OCI-LY3 (cell line): ENCODE measurements around the gene STRADA.

ENCODE experiments used
- H2AFZ ChIP-seq: fragments of 200-600, 300-600 bp; shearing (Covaris generic); 2 replicates; pipeline ENCODE4 v1.6.0; 2014; ENCODE audit warnings: antibody characterized with exemption, low read depth, low read length
- H3K27ac ChIP-seq: fragments of 200-600, 300-600 bp; sonication (generic); 2 replicates; pipeline ENCODE4 v1.5.1; 2014; ENCODE audit warnings: mild to moderate bottlenecking, low read length, moderate library complexity, mixed read lengths
- H3K27me3 ChIP-seq: fragments of 200-600, 300-600 bp; sonication (generic); 2 replicates; pipeline ENCODE4 v1.6.1; 2014; ENCODE audit warnings: low read depth, low read length, mixed read lengths
- H3K36me3 ChIP-seq: fragments of 200-600, 300-600 bp; sonication (generic); replicated peaks from 2 replicates; pipeline ENCODE3; 2014; ENCODE audit warnings: low read depth, low read length, mixed read lengths
- H3K4me1 ChIP-seq: fragments of 300-600, 200-600 bp; sonication (generic); 2 replicates; pipeline ENCODE4 v1.6.1; 2014; ENCODE audit warnings: low read length, mixed read lengths
- H3K4me2 ChIP-seq: fragments of 200-600, 300-600 bp; sonication (generic); 2 replicates; pipeline ENCODE4 v1.6.1; 2014; ENCODE audit warnings: low read length, mixed read lengths
- H3K4me3 ChIP-seq: fragments of 300-600, 200-600 bp; sonication (generic); 2 replicates; pipeline ENCODE4 v1.5.1; 2014; ENCODE audit warnings: antibody characterized with exemption, mild to moderate bottlenecking, low read length, moderate library complexity
- H3K79me2 ChIP-seq: fragments of 300-600, 200-600 bp; shearing (Covaris generic); 2 replicates; pipeline ENCODE4 v1.6.1; 2014; ENCODE audit warnings: mild to moderate bottlenecking, low read length, mixed read lengths
- H3K9ac ChIP-seq: fragments of 300-600, 200-600 bp; shearing (Covaris generic); 2 replicates; pipeline ENCODE4 v1.6.0; 2014; ENCODE audit warnings: mild to moderate bottlenecking, low read length, moderate library complexity
- H3K9me3 ChIP-seq: fragments of 200-600, 300-600 bp; shearing (Covaris generic); 2 replicates; pipeline ENCODE4 v1.6.1; 2014; ENCODE audit warnings: low read length, mixed read lengths; ENCODE audit not compliant: insufficient read depth
- H4K20me1 ChIP-seq: fragments of 200-600, 300-600 bp; sonication (generic); 2 replicates; pipeline ENCODE4 v1.6.1; 2016; ENCODE audit warnings: low read length, mixed read lengths; ENCODE audit not compliant: insufficient read depth
- EZH2phosphoT487 ChIP-seq: fragments of 200-600 bp; shearing (Covaris generic); IDR thresholded peaks from 2 replicates; pipeline ENCODE4 v1.6.1; 2018; ENCODE audit warnings: antibody characterized with exemption, mixed run types, low read depth
- TF ChIP-seq, protein P1 (sequence below): fragments of 200-600, 300-600 bp; sonication (generic); IDR thresholded peaks from 2 replicates; pipeline ENCODE4 v1.5.1; 2014; ENCODE audit warnings: antibody characterized with exemption, low read length, low read depth

Gene STRADA

DNA sequence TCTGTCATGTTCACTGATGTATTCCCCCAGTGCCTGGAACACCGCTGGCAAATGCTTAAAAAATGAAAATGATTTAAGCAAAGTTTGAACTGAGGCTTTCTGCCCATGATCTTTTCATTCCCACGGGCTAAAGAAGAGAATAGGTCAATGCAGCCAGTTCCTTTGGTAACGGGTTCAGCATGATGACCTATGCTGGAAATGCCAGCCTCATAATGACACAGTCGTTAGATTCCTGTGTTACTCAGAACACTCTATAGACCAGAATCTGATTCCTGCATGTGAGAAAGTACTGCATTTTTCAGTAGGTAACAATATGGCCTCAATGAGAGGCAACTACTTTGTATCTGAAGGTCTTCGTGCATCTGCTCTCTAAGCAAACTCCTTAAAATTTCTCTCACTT, 22.6 kb downstream of the STRADA start:
- H3K9ac ChIP-seq: no peak overlapping the region
- no peak overlapping the region for H3K4me3 ChIP-seq
- TF ChIP-seq, protein P1, sequence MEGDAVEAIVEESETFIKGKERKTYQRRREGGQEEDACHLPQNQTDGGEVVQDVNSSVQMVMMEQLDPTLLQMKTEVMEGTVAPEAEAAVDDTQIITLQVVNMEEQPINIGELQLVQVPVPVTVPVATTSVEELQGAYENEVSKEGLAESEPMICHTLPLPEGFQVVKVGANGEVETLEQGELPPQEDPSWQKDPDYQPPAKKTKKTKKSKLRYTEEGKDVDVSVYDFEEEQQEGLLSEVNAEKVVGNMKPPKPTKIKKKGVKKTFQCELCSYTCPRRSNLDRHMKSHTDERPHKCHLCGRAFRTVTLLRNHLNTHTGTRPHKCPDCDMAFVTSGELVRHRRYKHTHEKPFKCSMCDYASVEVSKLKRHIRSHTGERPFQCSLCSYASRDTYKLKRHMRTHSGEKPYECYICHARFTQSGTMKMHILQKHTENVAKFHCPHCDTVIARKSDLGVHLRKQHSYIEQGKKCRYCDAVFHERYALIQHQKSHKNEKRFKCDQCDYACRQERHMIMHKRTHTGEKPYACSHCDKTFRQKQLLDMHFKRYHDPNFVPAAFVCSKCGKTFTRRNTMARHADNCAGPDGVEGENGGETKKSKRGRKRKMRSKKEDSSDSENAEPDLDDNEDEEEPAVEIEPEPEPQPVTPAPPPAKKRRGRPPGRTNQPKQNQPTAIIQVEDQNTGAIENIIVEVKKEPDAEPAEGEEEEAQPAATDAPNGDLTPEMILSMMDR: no peak
- TF ChIP-seq EZH2phosphoT487: no peak
- no peak overlapping the region for H2AFZ ChIP-seq
- no peak overlapping the region for H3K27ac ChIP-seq
- no peak overlapping the region for H3K4me2 ChIP-seq
- no peaks in the 10 kb centered on the region for H3K9me3 ChIP-seq
- no peaks in the 10 kb centered on the region for H3K4me1 ChIP-seq
- H3K79me2 ChIP-seq: no peaks in the 10 kb centered on the region
- H3K27me3 ChIP-seq: no peaks in the 10 kb centered on the region
- H4K20me1 ChIP-seq: no peaks in the 10 kb centered on the region
- H3K36me3 ChIP-seq: peaks cover 7% of the 10 kb centered on the region

DNA sequence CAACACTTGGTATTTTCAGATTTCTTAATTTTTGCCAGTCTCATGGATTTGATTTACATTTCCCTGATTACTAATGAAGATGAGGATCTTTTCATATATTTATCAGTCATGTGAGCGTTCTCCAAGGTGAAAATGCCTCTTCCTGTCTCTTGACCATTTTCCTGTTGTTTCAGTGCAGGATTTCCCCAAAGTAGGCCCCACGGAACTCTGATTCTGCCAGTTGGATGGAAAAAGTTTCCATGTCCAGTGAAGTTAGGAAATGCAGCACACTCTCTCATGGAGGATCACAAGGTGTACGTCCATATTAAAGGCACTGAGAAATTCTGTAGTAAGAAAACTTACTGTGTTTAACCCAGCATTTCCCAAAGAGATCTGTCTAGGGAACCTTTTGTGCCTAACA, 25.2 kb downstream of the STRADA start:
- Histone ChIP-seq H2AFZ (no peak overlapping the region), H4K20me1 (no peaks in the 10 kb centered on the region), H3K79me2 (no peaks in the 10 kb centered on the region), H3K9me3 (no peaks in the 10 kb centered on the region), H3K4me3 (no peak overlapping the region), H3K4me2 (no peak overlapping the region), H3K27ac (no peak overlapping the region), H3K27me3 (no peaks in the 10 kb centered on the region), H3K9ac (no peak overlapping the region), H3K4me1 (no peaks in the 10 kb centered on the region), H3K36me3 (peaks cover 9% of the 10 kb centered on the region)
- TF ChIP-seq, protein P1: no peak
- TF ChIP-seq EZH2phosphoT487: no peak

DNA sequence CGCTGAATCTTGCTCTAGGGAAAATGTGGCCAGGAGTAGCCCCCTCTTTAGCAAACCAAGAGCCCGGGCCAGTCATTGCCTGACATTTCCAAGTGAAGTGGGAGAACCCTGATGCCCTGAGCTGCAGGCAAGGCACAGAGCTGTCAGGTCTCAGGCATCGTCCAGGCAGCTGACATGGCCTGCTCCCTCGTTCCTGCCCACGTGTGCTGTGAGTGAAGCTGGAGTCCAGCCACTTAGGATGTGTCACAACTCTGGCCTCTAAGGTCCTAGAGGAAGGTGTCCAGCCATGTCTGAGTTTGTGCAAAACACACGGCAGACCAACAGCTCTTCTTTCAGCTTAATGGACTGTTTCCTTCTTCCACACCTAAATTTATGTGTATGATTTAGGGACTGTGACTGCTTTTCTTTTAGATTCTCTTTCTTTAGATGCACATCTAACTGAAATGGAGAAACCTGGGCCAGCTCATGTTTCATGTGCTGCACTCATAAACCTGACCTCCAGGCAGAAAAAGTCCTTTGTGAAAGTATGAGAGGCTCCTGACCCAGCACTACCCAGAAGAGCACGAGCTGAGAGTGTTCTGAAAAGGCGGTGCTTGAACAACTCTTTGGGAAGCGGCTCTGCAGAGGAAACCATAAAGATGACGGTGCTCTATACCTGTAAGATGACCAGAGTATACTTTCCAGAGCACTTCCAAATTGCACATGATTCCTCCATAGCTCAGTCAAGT, 26.9 kb downstream of the STRADA start:
- Histone ChIP-seq H3K9me3 (no peaks in the 10 kb centered on the region), H3K27me3 (no peaks in the 10 kb centered on the region), H4K20me1 (no peaks in the 10 kb centered on the region), H3K79me2 (no peaks in the 10 kb centered on the region), H3K27ac (no peak overlapping the region), H2AFZ (no peak overlapping the region), H3K4me3 (no peak overlapping the region), H3K36me3 (peaks cover 18% of the 10 kb centered on the region), H3K4me2 (no peak overlapping the region), H3K4me1 (no peaks in the 10 kb centered on the region), H3K9ac (no peak overlapping the region)
- no peak for TF ChIP-seq EZH2phosphoT487
- TF ChIP-seq, protein P1: no peak

DNA sequence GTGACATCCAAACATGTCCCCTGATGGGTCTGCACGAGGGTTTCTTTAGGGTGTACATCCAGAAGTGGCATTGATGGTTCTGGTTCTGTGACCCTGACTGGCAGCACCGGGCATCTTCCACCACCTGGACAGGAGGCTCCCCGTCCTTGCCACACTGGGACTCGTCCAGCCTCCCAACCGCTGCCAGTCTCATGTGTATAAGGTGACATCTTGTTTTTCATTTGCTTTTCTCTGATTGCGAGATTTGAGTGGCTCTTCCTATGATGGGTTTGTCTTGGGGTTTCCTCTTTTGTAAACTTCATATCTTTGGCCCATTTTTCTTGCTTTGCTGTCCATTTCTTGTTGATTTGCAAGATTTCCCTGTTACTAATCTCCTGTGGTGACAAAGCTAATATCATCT, 32.5 kb downstream of the STRADA start:
- no peak overlapping the region for H3K9ac ChIP-seq
- no peak overlapping the region for H2AFZ ChIP-seq
- no peak overlapping the region for H3K4me3 ChIP-seq
- no peaks in the 10 kb centered on the region for H3K9me3 ChIP-seq
- no peaks in the 10 kb centered on the region for H4K20me1 ChIP-seq
- H3K27me3 ChIP-seq: no peaks in the 10 kb centered on the region
- no peaks in the 10 kb centered on the region for H3K4me1 ChIP-seq
- H3K4me2 ChIP-seq: no peak overlapping the region
- no peak for TF ChIP-seq EZH2phosphoT487
- TF ChIP-seq, protein P1: no peak
- H3K79me2 ChIP-seq: no peaks in the 10 kb centered on the region
- no peak overlapping the region for H3K27ac ChIP-seq
- H3K36me3 ChIP-seq: peaks cover 34% of the 10 kb centered on the region
